ENCODE results near the gene MACF1. TPM values are rescaled to one million over a fixed set of nuclear protein-coding genes. Genes with fewer than 3 reads are reported as not detected.
A peak's percentile ranks its signal among the peaks of the same experiment; 100 is the strongest.

MACF1 gene
- total and polyA plus RNA-seq, 2 experiments from 2014 or later, result 80.4 to 261 TPM

- Histone ChIP-seq H3K4me1 (ENCODE audit: low read depth) (no peaks in the 10 kb centered on the region), H3K36me3 (peaks cover 76% of the 10 kb centered on the region), H3K9me3 (ENCODE audit: low read depth) (no peaks in the 10 kb centered on the region), H3K4me3 (no peak overlapping the region), H3K27me3 (no peaks in the 10 kb centered on the region), H3K27ac (no peak overlapping the region)
- DNase-seq (ENCODE audit: low read depth in 1 of 2, low spot score in 1 of 2), result peak in 1 of 2 donors; percentile 53
- TF ChIP-seq CTCF (IDR thresholded peaks at IDR 0.05; ENCODE audit: low read depth, low read length), result no peak
Measured at GRCh38 chr1:39333296-39333695, 128.8 kb downstream of the MACF1 start.

GRCh38 chr1:39335216-39335615 lies 130.7 kb downstream of the MACF1 start:
- Histone ChIP-seq H3K4me1 (ENCODE audit: low read depth) (no peaks in the 10 kb centered on the region), H3K4me3 (no peak overlapping the region), H3K36me3 (peaks cover 78% of the 10 kb centered on the region), H3K9me3 (ENCODE audit: low read depth) (no peaks in the 10 kb centered on the region), H3K27ac (no peak overlapping the region), H3K27me3 (no peaks in the 10 kb centered on the region)
- TF ChIP-seq CTCF (IDR thresholded peaks at IDR 0.05; ENCODE audit: low read depth, low read length), result no peak
- no peak for DNase-seq (ENCODE audit: low read depth in 1 of 2, low spot score in 1 of 2)

GRCh38 chr1:39337067-39337466 lies 132.6 kb downstream of the MACF1 start:
- DNase-seq (ENCODE audit: low read depth in 1 of 2, low spot score in 1 of 2), result no peak
- H3K36me3 ChIP-seq, result peaks cover 87% of the 10 kb centered on the region
- H3K4me3 ChIP-seq, result no peak overlapping the region
- no peak overlapping the region for H3K27ac ChIP-seq
- no peaks in the 10 kb centered on the region for H3K9me3 ChIP-seq (ENCODE audit: low read depth)
- H3K27me3 ChIP-seq, result no peaks in the 10 kb centered on the region
- no peaks in the 10 kb centered on the region for H3K4me1 ChIP-seq (ENCODE audit: low read depth)
- no peak for TF ChIP-seq CTCF (IDR thresholded peaks at IDR 0.05; ENCODE audit: low read depth, low read length)

GRCh38 chr1:39342776-39343175 lies 138.3 kb downstream of the MACF1 start:
- Histone ChIP-seq H3K4me3 (no peak overlapping the region), H3K27ac (no peak overlapping the region), H3K36me3 (peaks cover 79% of the 10 kb centered on the region), H3K9me3 (ENCODE audit: low read depth) (no peaks in the 10 kb centered on the region), H3K27me3 (no peaks in the 10 kb centered on the region), H3K4me1 (ENCODE audit: low read depth) (no peaks in the 10 kb centered on the region)
- no peak for TF ChIP-seq CTCF (IDR thresholded peaks at IDR 0.05; ENCODE audit: low read depth, low read length)
- DNase-seq (ENCODE audit: low read depth in 1 of 2, low spot score in 1 of 2), result no peak

- Histone ChIP-seq H3K27ac (peak overlapping the region; percentile 3), H3K4me3 (no peak overlapping the region), H3K36me3 (peaks cover 79% of the 10 kb centered on the region), H3K9me3 (ENCODE audit: low read depth) (no peaks in the 10 kb centered on the region), H3K4me1 (ENCODE audit: low read depth) (no peaks in the 10 kb centered on the region), H3K27me3 (no peaks in the 10 kb centered on the region)
- TF ChIP-seq CTCF (IDR thresholded peaks at IDR 0.05; ENCODE audit: low read depth, low read length), result no peak
- DNase-seq (ENCODE audit: low read depth in 1 of 2, low spot score in 1 of 2), result no peak
Measured at GRCh38 chr1:39344394-39345154, 140.1 kb downstream of the MACF1 start.

Measured in cardiac muscle cell (in vitro differentiated cells and primary cell).